Testis (tissue), 5 donors: ENCODE measurements around the gene LIPJ. TPM values are rescaled to one million over a fixed set of nuclear protein-coding genes. Genes with fewer than 3 reads are reported as not detected.
A peak's percentile ranks its signal among the peaks of the same experiment; 100 is the strongest.

ENCODE experiments used
- DNase-seq: peaks from one replicate; pipeline ENCODE4 v3.0.0-alpha.2; 2019
- H3K27ac ChIP-seq, 2 donors: fragments of 200-600 bp; sonication (generic); one replicate each; pipeline ENCODE4 v1.5.1; 2019
- H3K27me3 ChIP-seq: fragments of 200-600 bp; sonication (generic); one replicate; pipeline ENCODE4 v1.5.1; 2019
- H3K36me3 ChIP-seq: fragments of 200-600 bp; sonication (generic); one replicate; pipeline ENCODE4 v1.5.1; 2017; ENCODE audit warnings: low read depth; ENCODE audit errors: missing control alignments
- H3K4me1 ChIP-seq: fragments of 200-600 bp; sonication (generic); one replicate; pipeline ENCODE4 v1.5.1; 2019
- H3K4me3 ChIP-seq, 2 donors: fragments of 200-600 bp; sonication (generic); one replicate each; pipeline ENCODE4 v1.5.1; 2017 to 2019
- H3K9me3 ChIP-seq: fragments of 200-600 bp; sonication (generic); one replicate; pipeline ENCODE4 v1.5.1; 2017
- POLR2A ChIP-seq: fragments of 450-650 bp; IDR thresholded peaks from one replicate; pipeline ENCODE4 v1.6.1; 2017; ENCODE audit warnings: antibody characterized with exemption, mild to moderate bottlenecking, moderate library complexity
- WGBS, 2 donors: methylation state at CpG; one replicate each; pipeline ENCODE4 v1.1.5; 2018; 5-methylcytosine and 5-hydroxymethylcytosine counted together
- intact Hi-C: fragments of 100-400 bp; cut with DNase I; formaldehyde crosslinking; loops from one replicate; pipeline ENCODE4 v1.15.1; 2023; ENCODE audit warnings: low total_unique reads
- long read RNA-seq, 2 donors: transcript quantifications; one replicate each; lab custom pipeline, GENCODE V29; 2026
- polyA plus RNA-seq: library from polyadenylated mRNA; stranded (reverse); fragments of 350-450 nt; fragmentation: Illumina TruSeq; extraction: RNeasy Lipid Tissue Mini Kit (QIAGEN cat#74804); gene quantifications from one replicate; pipeline ENCODE4 v1.2.3, GENCODE V29; 2014; ENCODE audit warnings: low read depth, low replicate concordance; ENCODE audit not compliant: insufficient read depth
- total RNA-seq, 2 donors: library from RNA; depleted of rRNA; stranded (reverse); fragments of >200 nt; gene quantifications; one replicate each; pipeline ENCODE4 v1.2.3, GENCODE V29; 2016
- TF ChIP-seq, protein P1 (sequence below), 3 experiments: fragments of 450-650 bp in 2 of 3; fragments of 200-600 bp in 1 of 3; sonication (generic) in 1 of 3; IDR thresholded peaks; one replicate each; pipeline ENCODE4 v1.5.1; 2016 to 2019; ENCODE audit warnings: antibody characterized with exemption in 3 of 3, mild to moderate bottlenecking in 2 of 3, moderate library complexity in 1 of 3

LIPJ gene, protein sequence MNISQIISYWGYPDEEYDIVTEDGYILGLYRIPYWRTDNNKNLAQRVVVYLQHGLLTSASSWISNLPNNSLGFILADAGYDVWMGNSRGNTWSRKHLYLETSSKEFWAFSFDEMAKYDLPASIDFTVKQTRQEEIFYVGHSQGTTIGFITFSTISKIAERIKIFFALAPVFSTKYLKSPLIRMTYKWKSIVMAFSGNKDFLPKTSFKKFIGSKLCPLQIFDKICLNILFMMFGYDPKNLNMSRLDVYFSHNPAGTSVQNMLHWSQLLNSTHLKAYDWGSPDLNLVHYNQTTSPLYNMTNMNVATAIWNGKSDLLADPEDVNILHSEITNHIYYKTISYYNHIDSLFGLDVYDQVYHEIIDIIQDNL
- 1 to 10 TPM; 3.5 to 4.2 TPM for total RNA-seq
- polyA plus RNA-seq = 10.4 TPM
- long read RNA-seq, donor 1 = 0 reads
- long read RNA-seq, donor 2 = 0 reads

DNA sequence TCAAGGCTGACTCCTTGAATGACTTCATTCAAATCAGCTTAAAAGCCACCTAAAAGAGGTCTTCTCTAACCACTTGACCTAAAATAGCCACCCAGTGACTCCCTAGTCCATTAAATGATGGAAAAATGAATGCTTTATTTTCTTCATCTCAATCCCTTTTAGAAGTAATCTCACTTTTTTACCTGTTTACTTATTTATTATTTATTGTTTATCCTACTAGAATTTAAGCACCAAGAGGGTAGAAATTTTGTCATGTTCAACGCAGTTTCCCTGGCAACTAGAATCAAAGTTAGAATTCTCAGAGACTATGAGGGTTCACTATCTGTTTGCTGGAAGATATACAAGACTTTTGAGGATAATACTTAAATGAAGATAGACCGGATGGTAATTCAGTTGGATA is at the start of gene LIPJ:
TSS of gene LIPJ (plus strand) at position 301 of the 400 bp plus-strand sequence. CDS start 3,926 bp downstream, outside the sequence.
- Histone ChIP-seq H3K4me3 (no peak within 1 kb of the TSS), H3K27me3 (no peaks in the 10 kb centered on the region), H3K9me3 (no peaks in the 10 kb centered on the region), H3K36me3 (no peaks in the 10 kb centered on the region), H3K4me1 (no peaks in the 10 kb centered on the region), H3K27ac (no peak within 1 kb of the TSS)
- no peak for DNase-seq
- TF ChIP-seq POLR2A = no peak
- TF ChIP-seq, protein P1, sequence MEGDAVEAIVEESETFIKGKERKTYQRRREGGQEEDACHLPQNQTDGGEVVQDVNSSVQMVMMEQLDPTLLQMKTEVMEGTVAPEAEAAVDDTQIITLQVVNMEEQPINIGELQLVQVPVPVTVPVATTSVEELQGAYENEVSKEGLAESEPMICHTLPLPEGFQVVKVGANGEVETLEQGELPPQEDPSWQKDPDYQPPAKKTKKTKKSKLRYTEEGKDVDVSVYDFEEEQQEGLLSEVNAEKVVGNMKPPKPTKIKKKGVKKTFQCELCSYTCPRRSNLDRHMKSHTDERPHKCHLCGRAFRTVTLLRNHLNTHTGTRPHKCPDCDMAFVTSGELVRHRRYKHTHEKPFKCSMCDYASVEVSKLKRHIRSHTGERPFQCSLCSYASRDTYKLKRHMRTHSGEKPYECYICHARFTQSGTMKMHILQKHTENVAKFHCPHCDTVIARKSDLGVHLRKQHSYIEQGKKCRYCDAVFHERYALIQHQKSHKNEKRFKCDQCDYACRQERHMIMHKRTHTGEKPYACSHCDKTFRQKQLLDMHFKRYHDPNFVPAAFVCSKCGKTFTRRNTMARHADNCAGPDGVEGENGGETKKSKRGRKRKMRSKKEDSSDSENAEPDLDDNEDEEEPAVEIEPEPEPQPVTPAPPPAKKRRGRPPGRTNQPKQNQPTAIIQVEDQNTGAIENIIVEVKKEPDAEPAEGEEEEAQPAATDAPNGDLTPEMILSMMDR (IDR thresholded peaks at IDR 0.05) = no peak
- intact Hi-C loops = no loop called here
- WGBS, 2 donors = 91 to 94% methylated on average over 2 of the region's 2 CpGs

DNA sequence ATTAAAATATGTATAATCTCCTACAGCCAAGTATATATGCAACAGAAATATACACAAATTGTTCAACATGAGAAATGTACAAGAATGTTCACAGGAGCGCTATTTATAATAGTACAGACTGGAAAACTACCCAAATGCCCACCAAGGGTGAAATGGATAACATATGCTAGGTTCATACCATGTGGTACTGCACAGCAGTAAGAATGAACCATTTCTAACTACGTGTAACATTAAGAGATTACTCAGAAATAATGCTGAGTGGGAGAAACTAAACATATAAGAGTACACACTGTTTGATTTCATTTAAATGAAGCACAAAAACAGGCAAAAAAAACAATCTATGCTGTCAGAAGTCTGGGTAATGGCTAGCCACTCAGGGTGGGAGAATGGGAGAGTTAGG is 49.2 kb upstream of the LIPJ start:
- 81 to 86% methylated on average over 2 of the region's 2 CpGs for WGBS, 2 donors
- Histone ChIP-seq H3K4me3 (no peak overlapping the region), H3K27ac (no peak overlapping the region), H3K4me1 (peaks cover 9% of the 10 kb centered on the region), H3K27me3 (no peaks in the 10 kb centered on the region), H3K36me3 (no peaks in the 10 kb centered on the region), H3K9me3 (no peaks in the 10 kb centered on the region)
- TF ChIP-seq, protein P1 (IDR thresholded peaks at IDR 0.05) = no peak
- no peak for TF ChIP-seq POLR2A
- no peak for DNase-seq
- intact Hi-C loops = no loop called here

DNA sequence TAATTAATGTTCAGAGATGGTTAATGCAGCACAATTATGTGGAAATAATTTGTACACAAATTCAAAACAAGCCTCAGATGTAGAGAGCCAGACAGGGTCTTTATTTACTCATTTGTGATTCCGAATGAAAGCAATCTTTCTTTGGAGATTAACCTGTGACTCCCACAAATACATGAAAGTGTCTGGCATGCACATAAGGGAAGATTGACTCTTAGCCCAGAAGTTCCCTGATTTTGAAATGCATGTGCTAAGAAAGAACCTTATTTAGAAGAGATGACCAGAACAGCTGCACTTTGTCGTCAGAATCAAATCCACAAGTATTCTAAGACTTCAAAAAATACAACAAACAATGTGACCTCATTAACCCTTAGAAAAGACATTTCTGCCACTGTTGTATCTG is 48.5 kb upstream of the LIPJ start:
- Histone ChIP-seq H3K36me3 (no peaks in the 10 kb centered on the region), H3K27me3 (no peaks in the 10 kb centered on the region), H3K9me3 (no peaks in the 10 kb centered on the region), H3K4me1 (peaks cover 11% of the 10 kb centered on the region), H3K27ac (no peak overlapping the region), H3K4me3 (no peak overlapping the region)
- intact Hi-C loops = no loop called here
- no peak for TF ChIP-seq POLR2A
- TF ChIP-seq, protein P1 (IDR thresholded peaks at IDR 0.05) = no peak
- WGBS, 2 donors = 39 to 60% methylated on average over 2 of the region's 2 CpGs
- no peak for DNase-seq

DNA sequence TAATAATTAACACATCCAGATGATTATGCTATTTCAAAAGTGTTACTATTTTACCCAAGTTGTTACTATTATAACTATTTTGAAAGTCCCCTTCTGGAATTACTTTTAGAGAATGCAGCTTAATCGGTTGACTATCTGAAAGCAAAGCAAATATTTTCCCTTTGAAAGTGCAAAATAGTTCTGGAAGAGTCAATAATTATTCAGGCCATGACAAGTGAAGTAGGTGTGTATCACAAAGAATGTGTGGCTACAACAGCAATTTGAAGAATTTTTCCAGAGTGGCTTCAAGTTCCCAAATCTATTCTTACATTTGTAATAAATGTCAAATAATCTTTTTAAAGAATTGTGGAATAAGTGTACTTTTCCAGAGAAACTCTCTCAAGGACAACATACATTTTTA is 46.2 kb upstream of the LIPJ start:
- peaks cover 11% of the 10 kb centered on the region for H3K4me1 ChIP-seq
- no peak for TF ChIP-seq POLR2A
- TF ChIP-seq, protein P1 (IDR thresholded peaks at IDR 0.05) = no peak
- no peak for DNase-seq
- no peaks in the 10 kb centered on the region for H3K9me3 ChIP-seq
- 48 to 62% methylated on average over 1 of the region's 1 CpG for WGBS, 2 donors
- peak overlapping the region in 1 of 2 donors; percentile 88 for H3K27ac ChIP-seq
- intact Hi-C loops = no loop called here
- H3K4me3 ChIP-seq = no peak overlapping the region
- no peaks in the 10 kb centered on the region for H3K36me3 ChIP-seq
- no peaks in the 10 kb centered on the region for H3K27me3 ChIP-seq
